Measurements from ENCODE around the gene RNF175. TPM values are rescaled to one million over a fixed set of nuclear protein-coding genes. Genes with fewer than 3 reads are reported as not detected.
"Not testable (repeated sequence)": the region's sequence is repeated elsewhere in the genome, so short reads cannot be mapped to it uniquely, and the experiment has no call there.

The RNF175 gene
- total RNA-seq, 2 experiments from 2014 or later = not detected

- DNase-seq = no peak
- Mint-ChIP-seq H3K4me1 (no peaks in the 10 kb centered on the region), H3K27me3 (peaks cover 44% of the 10 kb centered on the region), H3K36me3 (no peaks in the 10 kb centered on the region), H3K27ac (no peak overlapping the region), H3K9me3 (ENCODE audit: low read depth) (no peaks in the 10 kb centered on the region), H3K4me3 (no peak overlapping the region)
- no peak for ATAC-seq
- CTCF ChIA-PET = no interaction called here
These were observed 90.0 kb downstream of the RNF175 start for GRCh38 chr4:153669838-153670237.

GRCh38 chr4:153668647-153669046 is 91.2 kb downstream of the RNF175 start:
- H3K36me3 Mint-ChIP-seq = no peaks in the 10 kb centered on the region
- CTCF ChIA-PET = no interaction called here
- H3K27ac Mint-ChIP-seq = no peak overlapping the region
- ATAC-seq (no peak), DNase-seq (no peak)
- peaks cover 36% of the 10 kb centered on the region for H3K27me3 Mint-ChIP-seq
- no peaks in the 10 kb centered on the region for H3K9me3 Mint-ChIP-seq (ENCODE audit: low read depth)
- no peaks in the 10 kb centered on the region for H3K4me1 Mint-ChIP-seq
- no peak overlapping the region for H3K4me3 Mint-ChIP-seq

- CTCF ChIA-PET; H3K27ac Mint-ChIP-seq; H3K9me3 Mint-ChIP-seq (ENCODE audit: low read depth); H3K4me3 Mint-ChIP-seq; H3K36me3 Mint-ChIP-seq; ATAC-seq; H3K4me1 Mint-ChIP-seq; DNase-seq: not testable (repeated sequence)
- H3K27me3 Mint-ChIP-seq = peaks cover 28% of the 10 kb centered on the region
These were observed 93.3 kb downstream of the RNF175 start for GRCh38 chr4:153666505-153666904.

- CTCF ChIA-PET = interaction anchor here (1.4 kb wide), 1 partner anchor 20 kb away, joined by 4 read pairs; no protein-coding TSS in a partner anchor
- H3K4me1 Mint-ChIP-seq = no peaks in the 10 kb centered on the region
- peaks cover 12% of the 10 kb centered on the region for H3K27me3 Mint-ChIP-seq
- no peak for ATAC-seq
- H3K9me3 Mint-ChIP-seq (ENCODE audit: low read depth) = peaks cover 3% of the 10 kb centered on the region
- no peak overlapping the region for H3K4me3 Mint-ChIP-seq
- H3K27ac Mint-ChIP-seq = no peak overlapping the region
- no peaks in the 10 kb centered on the region for H3K36me3 Mint-ChIP-seq
- no peak for DNase-seq
These were observed 96.2 kb downstream of the RNF175 start for GRCh38 chr4:153663667-153664066.

GRCh38 chr4:153661908-153662307 is 97.9 kb downstream of the RNF175 start:
- CTCF ChIA-PET = no interaction called here
- Mint-ChIP-seq H3K4me3 (no peak overlapping the region), H3K9me3 (ENCODE audit: low read depth) (peaks cover 3% of the 10 kb centered on the region), H3K27ac (no peak overlapping the region), H3K36me3 (no peaks in the 10 kb centered on the region), H3K4me1 (no peaks in the 10 kb centered on the region), H3K27me3 (peaks cover 7% of the 10 kb centered on the region)
- no peak for ATAC-seq
- no peak for DNase-seq

GRCh38 chr4:153661215-153661822 is 98.5 kb downstream of the RNF175 start:
- Mint-ChIP-seq H3K4me3 (no peak overlapping the region), H3K27ac (no peak overlapping the region), H3K36me3 (no peaks in the 10 kb centered on the region), H3K9me3 (ENCODE audit: low read depth) (peaks cover 3% of the 10 kb centered on the region), H3K27me3 (peaks cover 11% of the 10 kb centered on the region), H3K4me1 (no peaks in the 10 kb centered on the region)
- ATAC-seq (no peak), DNase-seq (no peak)
- CTCF ChIA-PET = no interaction called here

Other genes with a start within 250 kb of the RNF175 start
- gene TLR2, start 75.7 kb downstream of the RNF175 start, total RNA-seq = under 1 TPM in 1 of 2 experiments, not detected in 1; 0.41 TPM
- not detected for gene SFRP2, start 29.1 kb upstream of the RNF175 start, total RNA-seq